Kidney glomerular epithelial cell (primary cell): ENCODE results near the gene RNF214.

ENCODE experiments used
- DNase-seq: peaks from one replicate; lab custom pipeline; 2025; lab: John Stamatoyannopoulos, UW

Gene RNF214

DNA sequence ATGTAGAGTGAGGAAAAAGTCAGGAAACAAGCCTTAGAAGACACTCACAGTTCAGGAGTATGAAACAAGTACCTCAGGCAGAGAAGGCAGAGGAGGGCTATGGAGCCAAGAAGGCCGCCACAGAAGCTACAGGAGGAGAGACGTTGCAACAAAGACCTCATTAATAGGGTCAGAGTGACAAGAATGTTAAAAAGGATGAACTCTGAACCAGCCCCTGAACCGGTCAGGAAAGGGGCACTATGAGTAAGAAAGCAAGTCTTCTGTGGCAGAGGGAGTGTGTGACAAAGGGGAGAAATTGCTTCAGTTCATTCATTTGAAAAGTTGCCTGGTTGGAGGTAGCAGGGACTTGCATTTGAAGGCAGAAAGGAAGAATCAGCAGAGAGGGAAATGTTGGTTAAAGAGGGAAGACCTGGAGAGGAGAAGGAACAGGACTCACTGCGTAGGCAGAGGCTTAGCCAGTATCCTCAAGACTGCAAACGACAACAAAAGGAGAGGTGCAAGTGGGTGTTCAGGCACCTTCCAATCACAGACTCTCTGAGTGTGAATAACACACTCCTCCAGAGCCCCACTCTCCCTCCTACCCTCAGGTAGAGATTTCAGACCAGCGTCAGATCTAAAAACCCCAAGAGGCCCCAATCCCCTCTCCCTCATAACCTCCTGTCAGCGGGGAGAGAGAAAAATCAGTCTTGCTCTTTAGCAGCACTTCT, 17.9 kb upstream of the RNF214 start:
- DNase-seq, result no peak

DNA sequence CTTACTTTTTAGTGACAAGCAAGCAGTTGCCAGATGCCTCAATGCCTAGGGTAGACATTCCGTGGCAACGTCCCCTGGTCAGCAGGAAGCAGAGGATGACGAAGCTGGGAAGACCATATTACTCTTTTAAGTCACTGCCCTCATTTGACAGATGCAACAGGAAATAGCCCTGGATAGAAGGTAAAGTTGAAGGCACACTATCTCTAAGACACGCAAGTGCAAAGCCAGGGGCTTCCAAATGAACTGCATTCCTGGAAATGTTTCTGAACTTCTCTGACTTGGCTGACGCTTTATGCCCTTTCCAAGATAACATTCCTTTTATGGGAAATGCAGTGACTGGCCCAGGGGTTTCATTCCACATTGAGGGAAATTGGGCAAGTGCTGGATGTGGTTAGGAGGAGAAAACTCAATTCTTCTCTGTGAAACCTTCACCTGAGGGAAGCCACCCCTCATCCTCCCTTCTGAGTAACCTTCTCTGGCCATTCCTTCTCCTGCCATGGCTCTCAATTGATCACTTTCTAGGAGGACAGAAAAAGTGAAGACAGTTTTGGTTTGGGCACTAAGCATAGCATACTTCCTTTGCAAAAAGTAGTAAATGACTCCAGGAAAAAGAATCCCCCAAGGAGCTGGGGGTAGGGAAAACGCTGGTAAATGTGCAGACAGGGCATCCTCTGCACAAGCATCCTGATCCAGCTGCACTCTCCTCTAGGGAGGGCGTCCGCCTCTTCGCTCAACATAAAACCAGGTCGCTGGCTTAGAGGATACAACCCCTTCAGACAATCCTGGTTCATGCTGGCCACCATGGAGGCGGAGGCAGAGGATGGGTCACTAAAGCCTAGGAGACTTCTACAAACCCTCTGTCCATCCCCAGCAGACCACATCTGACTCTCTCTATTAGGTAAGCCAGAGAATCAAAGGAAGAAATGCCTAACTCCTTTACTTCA, 15.1 kb upstream of the RNF214 start:
- no peak for DNase-seq

DNA sequence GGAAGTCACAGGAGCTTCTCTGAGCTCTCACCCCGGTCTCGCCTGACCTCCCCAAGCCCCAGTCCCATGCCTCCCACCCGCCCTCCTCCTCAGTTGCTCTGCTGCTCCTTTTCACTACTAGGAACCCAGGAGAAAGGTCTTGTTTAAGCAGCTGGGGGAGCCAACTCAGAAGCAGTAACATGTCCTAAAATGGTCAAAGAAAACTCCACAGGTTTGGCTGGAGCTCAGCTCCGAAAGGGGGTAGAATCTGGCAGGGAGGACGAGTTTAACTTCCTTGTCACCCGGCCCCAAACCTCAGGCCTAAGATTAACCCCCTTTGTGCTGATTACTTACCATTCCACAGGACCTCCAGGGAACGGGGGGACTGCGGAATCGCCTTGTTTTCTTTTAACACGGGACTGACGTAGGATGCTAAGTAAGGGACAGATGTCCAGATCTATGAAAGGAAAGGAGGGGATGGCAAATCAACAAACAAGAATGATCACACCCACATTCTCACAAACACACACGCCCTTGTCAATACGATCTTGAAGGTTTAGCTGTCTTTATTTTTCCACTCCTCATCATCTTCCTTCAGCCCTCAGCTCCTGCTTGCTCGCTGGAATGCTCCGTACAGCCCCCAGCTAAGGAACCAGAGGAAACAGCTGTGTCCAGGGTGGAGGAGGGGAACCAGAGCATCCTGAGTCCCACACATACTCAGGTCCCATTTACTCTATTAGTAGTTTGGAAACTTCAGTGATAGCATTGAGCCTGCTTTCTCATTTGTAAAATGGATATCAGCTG, 14.1 kb upstream of the RNF214 start:
- no peak for DNase-seq

DNA sequence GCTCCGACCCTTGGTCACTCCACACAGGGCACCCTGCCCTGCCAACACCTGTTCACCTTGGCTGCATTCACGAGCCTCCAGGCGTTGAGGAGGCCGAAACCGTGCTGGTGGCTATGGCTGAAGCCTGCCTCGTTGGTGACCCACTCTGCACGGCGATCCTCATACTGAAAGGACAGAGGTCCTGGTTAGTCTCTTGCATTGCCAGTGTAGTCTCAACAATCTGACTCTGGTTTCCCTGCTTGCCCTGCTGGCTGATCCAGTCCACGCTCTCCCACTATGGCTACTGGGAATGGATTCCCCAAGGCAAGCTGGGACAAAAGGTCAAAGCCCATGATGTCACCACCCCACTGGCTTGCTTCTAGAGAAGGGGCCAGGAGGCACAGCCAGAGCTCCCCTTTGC, 13.5 kb upstream of the RNF214 start:
- no peak for DNase-seq

DNA sequence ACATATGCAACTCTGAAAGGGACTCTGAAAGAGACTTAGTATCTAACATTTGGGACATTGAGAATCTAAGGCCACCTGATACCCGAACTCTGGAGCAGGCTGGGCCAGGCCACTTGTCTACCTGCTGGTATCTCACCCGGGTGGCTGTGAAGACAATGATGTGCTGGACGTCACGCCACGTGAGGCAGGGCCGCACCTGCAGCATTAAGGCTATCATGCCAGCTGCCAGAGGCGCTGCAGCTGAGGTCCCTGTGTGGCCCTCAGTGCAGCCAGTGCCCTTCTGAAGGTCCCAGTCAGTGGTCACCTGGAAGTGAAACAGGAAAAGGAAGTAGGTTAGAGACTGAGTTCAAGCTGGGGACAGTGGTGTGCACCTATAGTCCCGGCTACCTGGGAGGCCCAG, 13.0 kb upstream of the RNF214 start:
- no peak for DNase-seq

DNA sequence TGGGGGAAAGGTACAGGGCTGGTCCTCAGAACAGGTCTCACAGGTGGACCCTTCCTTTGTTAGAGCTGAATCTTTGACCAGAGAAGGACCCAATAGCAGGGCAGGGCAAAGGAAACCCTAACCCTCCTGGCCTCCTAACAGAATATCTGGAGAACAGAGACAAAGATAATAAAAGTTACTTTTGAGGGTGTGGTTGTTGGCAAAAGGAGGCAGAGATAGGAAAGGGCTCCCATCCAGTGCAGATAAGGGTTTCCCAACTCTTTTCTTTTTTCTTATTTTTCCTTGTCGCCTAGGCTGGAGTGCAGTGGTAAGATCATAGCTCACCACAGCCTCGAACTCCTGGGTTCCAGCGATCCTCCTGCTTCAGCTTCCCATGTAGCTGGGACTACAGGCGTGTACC, 12.5 kb upstream of the RNF214 start:
- DNase-seq, result no peak

DNA sequence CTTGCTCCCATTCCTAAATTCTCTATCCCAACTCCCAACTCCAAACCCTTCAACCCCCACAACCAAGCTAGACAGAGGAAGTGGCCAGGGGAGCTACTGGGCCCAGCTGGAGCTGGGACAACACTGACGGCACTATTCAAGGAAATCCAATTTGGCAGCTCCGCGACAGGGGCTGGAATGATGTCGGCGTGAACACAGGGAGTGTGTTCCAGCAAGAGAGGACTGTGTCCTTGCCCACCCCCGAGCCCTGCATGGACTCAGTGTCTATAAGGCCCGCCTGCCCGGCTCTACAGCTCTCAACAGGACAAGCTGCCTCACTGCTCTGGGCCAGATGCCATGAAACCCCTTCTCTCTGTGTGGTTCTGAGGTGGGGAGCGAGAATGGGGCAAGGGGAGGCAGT, 11.9 kb upstream of the RNF214 start:
- DNase-seq, result no peak

DNA sequence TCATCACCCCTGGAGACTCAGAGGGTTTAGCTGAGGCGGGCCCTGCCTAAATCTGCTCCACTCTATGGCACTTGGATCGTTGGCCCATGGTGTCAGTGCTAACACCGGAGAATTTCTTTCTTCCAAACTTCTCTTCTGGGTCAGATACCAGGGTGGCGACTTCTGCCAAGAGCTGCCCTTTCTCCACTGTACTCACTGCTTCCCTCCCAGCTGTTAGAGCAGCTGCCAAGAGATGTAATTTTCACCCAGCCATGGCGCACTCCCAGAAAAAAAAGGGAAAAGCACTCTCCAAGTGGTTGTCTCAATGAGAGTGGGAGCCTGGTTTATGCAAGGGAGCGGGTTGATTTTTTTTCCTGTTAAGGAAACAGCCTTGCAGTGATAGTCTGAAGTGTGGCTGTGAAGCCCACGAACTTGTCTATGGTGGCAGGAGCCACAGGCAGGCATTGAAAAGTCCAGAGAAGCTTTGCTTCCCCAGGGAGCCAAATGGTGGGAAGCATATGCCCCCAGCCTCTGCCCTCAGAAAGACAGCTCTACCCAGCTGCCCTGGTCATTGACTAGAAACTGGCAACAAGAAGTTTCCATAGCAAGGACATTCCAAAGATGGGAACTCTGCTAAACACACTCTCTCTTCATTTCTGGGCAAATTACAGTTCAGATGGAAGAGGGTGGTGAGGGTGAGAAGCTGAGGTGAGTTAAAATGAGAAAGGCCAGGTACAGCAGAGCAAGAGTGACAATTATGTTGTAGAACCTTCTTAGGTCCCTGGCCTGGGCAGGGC, 11.3 kb upstream of the RNF214 start:
- no peak for DNase-seq

DNA sequence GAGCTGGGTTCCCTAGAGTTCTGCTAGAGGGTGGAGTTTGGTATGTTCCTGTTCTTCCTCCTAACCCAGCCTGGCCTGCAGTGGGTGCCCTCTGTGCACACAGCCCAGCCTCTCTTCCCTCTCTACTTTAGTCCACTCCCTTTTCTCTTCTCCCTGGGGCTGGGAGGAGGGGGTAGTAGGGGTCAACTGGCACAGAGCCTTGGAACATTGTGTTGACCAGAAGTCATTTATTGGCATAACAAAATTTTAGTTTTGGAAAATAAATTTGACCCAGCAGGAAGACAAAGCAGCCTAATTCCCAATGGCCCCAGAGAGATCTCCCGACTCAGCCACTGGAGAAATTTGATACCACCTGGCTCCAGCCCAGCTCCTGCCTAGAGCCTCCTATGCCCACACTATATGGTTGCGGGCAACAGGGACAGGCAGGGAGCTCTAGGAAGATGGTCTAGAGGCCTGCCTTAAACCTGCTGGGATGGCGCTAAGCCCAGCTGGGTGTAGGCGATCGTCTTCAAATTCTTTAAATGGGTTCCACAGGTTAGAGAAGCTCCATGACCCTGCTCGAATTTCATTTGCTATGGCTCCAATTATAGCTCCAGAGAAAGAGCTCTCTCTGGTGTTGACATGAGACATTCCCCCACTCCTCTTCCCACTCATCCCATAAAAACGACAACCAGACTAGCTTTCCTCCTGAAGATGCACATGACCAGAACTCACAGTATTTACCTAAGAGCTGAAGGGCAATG, 10.5 kb upstream of the RNF214 start:
- DNase-seq, result no peak

DNA sequence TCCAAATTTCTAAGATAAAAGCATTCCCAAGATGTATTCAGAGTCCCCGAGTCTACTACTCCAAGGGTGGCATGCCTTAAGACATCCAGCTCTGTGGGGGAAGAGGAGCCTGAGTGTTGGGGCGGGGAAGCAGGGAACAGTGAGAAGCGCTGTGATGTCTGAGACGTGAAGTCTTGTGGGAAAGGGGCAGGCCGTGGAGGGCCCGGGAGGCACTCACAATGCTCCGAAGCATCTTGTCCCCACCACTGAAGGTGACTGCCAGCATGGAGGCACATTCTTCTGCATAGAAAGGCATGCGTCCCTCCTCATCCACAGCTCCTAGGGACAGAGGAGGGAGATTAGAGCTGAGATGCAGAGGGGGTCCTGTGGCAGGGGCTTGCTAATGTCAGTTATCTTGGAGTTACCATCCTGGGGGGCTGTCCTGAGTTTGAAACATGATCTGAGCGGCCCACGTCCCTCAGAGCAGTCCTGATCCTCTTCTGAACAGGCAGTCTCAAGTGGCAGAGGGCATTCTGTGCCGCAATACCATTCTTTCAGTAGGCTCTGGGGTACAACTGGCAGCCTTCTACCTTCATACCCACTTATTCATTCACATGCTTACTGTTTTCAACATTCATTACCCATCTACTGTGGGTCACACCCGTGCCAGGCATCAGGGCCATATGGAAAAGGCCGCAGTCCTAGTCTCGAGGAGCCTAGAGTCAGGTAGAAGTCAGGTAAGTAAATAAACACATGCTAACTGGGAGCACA, 9.3 kb upstream of the RNF214 start:
- DNase-seq, result no peak

DNA sequence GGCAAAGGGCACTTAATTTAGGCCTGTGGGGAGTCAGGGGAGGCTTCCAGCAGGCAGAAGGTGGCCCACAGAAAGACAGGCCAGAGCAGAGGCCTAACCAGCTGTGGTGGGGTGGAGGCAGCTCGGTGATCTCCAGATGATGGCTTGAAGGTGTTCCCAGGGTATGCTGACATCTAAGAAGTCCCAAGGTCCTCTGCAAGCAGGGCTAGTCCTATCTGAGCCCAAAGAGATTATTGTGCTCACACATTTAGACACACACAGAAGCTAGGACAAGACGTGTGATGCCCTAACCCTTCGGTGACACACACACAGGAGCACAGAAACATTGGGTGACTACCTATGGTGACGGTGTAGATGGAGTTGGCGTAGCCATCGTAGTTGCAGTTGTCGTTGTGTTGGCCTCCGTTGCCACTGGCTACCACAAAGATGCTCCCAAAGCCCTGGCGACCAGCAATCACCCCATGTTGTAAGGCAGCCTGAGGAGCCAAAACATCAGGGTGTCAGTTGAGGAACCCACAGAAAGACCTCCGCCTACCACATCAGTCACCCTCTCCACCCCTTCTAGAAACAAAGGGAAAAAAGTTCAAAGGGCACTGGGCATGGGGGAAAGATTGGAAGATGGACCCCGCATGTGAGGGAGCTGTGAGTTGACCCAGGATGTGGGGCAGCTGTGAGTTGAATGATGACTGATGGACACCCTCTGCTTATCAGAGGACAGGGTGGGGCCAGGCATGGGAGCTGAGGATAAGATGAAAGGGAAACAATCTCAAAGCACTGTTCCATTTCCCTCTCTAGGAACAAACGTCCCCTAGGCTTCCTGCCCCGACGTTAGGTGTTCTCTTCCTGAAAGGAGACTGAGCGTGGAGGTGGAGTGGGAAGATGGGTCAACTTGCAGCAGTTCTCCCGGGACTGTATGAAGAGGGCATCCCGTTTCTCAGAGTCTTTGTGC, 8.5 kb upstream of the RNF214 start:
- DNase-seq, result no peak

DNA sequence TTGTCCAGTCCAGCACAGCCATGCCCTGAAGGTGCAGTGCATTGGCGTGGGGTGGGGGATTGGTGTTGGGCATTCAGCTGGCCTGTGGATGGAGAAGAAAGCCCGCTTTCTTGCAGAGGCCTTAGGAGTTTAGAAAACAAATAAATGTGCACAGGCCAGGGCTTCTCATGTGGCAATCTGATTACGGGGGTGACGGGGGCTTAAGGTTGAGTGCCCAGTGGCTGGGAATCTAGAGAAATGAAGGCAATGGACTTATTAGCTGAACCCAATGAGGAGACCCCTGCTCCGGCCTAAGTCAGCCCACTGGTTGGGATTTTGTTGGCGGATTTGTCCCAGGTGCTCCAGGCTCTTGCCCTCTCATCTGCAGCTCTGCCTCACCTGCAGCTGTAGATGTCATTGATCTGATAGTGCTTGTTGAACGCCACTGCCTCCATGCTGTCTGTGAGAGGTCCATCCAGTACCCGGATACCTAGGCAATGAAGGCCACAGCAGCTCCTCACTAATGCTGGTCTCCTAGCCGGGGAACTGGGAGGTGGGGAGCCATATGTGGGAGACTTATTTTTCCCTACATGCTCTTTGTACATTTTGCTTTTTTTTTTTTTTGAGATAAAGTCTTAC, 6.8 kb upstream of the RNF214 start:
- no peak for DNase-seq

DNA sequence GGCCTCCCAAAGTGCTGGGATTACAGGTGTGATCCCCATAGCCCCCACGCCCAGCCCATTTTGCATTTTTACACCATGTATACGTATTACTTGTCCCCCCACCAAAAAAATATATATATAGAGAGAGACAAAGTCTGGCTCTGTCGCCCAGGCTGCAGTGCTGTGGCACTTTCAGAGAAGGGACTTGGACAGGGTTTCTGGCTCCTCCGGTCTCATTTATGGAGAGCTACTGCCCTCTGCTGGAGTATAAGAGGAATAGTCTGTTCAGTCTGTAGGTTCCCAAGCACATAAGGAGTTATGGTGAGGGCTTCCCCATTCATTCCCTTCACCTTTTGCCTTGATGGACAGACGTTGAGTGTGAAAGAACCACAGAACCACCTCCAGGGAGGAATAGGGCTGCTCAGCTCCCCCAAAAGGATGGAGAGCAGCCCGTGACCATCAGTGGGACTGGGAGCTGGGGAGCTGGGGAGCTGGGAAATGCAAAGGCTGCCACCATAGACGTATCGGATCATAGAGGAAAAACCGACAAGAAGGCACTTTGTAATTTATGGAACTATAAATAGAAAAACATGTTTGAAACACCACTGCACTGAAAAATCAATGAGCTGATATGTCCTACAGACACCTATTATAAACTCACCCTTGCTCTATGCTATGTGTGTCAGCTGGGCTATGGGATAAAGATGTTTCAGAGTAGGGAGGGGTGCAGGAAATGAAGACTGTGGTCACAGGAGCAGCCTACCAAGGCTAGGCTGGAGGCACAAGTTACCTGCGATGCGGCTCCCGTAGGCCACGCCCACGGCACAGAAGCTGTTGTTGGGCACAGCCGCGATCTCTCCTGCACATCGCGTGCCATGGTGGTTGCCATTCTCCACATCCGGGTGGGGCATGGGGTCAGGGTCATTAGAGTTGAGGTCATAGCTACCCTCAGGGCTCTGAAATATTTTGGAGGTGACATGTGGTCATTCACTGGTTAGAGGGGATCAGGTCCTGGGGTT, 5.8 kb upstream of the RNF214 start:
- peak; percentile 76 for DNase-seq

DNA sequence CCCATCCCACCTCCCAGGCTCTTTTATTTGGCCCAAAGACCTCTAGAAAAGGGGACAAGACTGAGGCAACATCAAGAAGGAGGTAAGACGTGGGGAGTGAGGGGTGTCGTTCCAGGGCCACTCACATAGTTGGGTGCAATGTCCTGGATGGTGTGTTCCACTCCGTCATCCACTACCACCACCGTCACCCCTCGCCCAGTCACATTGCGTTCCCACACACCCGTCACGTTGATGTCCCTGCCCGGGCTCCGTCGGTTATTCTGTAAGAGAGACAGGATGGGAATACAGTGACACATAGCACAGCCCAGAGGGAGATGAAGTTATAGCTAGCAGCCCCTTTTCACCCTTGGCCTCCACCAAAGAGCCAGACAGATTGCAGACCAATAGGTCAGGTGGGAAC, 4.4 kb upstream of the RNF214 start:
- DNase-seq, result no peak

DNA sequence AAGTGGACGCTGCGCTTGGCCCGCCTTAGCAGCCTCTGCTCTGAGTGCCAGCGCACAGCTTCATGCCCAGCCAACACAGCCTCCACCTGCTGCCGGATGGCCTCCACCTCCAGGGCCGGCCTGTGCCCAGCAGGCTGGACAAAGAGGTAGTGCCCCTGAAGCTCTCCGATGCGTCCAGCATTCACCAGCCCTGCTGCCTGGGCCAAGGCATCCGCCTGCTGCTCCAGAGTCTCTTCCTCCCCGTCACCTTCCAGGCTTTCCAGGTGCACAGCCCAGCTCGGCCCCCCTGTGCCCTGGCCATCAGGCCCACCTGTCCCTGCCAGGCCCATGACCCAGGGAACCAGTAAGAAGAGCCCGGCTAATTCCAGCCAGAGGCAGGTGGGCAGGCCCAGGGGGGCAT, 3.1 kb upstream of the RNF214 start:
- no peak for DNase-seq

DNA sequence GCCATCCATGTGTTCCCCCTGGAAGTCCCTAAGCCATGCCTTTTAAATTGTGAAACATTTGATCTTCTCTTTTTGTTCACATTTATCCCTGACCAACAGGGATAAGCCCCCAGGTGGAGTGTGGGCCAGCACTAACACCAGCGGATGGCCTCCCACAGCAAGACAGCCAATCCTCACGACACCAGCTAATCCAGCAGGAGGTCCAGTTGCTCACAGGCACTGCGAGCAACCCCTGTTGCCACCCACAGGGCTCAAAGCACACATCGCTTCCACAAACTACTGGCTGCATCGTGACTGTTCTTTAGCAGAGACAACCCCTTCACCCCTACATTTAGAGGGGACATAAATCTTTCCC, 2.6 kb upstream of the RNF214 start:
- DNase-seq, result no peak

DNA sequence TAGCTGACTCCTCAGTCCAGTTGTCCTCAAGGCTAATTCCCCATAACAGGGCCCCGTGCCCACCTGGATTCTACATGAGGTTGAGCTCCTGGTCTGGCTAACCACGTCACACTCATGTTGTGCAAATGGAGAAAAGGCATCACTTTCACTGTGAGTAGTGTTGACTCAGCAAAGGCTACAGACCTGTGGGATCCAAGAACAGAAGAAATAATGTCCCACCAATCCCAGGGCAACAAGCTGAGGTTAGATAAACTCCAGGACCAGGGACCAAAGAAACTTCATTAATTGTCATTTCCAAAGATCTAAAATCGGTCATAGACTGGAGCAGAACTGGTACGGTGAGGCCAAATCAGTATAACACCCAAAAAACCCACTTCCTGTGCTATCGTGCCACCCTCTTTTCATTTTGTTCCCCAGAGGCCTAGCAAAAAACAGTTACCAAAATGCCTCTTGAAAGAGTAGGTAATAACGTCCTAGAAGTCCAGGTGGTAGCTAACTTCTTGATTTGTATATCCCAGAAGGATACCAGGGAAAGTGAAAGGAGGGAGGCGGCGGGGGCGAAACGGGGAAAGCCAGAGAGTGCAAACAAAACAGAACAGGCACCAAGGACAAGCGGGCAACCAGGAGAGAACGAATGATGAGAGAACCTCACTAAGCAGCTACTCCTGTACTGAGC, 2.0 kb upstream of the RNF214 start:
- no peak for DNase-seq
